ENCODE results near the gene NRTN. TPM values are rescaled to one million over a fixed set of nuclear protein-coding genes. Genes with fewer than 3 reads are reported as not detected.

NRTN gene
- total and polyA plus RNA-seq, 2 of the 13 experiments (the other 11 are each of a cell fraction or from before 2014, with no cell fraction given), result 4.1 to 5.3 TPM

DNA sequence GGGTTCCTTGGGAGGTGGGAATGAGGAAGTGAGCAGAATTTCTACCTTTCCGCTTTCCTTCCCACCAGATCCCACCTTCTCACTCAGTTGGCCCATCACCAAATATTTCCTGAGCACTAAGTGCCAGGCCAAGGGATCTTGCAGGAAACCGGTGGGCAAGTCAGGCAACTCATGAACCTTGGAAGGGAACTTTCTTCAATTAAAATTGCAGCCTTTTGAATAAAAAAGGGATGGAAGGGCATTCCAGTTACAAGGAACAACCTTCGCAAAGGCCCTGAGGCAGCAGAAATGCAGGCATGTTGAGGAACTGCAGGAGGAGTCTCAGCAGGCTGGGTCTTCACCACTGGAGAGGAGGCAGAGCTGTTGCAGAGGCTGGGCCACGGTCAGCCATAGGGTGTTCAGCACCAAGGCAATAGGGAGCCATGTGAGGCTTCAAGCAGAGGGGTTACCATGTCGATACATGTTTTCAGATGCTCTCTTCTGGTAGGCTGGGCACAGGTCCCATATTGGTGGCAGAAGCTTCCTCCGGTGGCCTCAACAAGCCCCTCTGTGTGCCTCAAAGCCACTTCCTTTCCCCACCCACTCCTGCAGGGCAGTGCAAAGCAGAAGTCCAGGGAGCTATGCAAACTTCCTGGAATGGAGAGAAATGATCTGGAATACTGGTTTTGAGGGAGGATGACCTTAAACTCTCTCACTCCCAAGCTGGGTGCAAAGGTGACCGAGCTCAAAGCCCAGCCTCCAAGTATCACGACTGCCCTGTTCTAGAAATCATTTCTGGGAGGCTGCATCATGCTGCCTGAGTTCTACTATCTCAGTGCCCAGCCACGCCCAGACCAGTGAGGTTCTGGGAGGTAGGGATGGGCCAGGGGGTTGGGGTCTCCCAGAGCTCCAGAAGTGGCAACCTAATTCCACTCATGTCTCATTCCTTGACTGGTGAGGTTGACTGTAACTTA is 34.5 kb downstream of the NRTN start, which contains the start of gene FUT6 (continued):
- TF ChIP-seq TOPORS (CRISPR knock-in tag; IDR thresholded peaks at IDR 0.05) (peak; percentile 82; the same call in 1 of the 2 replicates), JUN (CRISPR knock-in tag; IDR thresholded peaks at IDR 0.05) (no peak), HNF4G (IDR thresholded peaks at IDR 0.05; ENCODE audit: borderline replicate concordance, low read depth, low read length) (peak; percentile 81; the same call in 1 of the 2 replicates), HNF4G (CRISPR knock-in tag; IDR thresholded peaks at IDR 0.05; ENCODE audit: borderline replicate concordance, low read depth) (peak; percentile 67; the same call in 1 of the 2 replicates), MXI1 (IDR thresholded peaks at IDR 0.05; ENCODE audit: borderline replicate concordance, low read depth, low read length) (peak; percentile 9; the same call in 1 of the 3 replicates), ZSCAN22 (CRISPR knock-in tag; IDR thresholded peaks at IDR 0.05) (peak; percentile 38; the same call in 1 of the 2 replicates), MIXL1 (CRISPR knock-in tag; IDR thresholded peaks at IDR 0.05) (peak; percentile 53), SNAI1 (CRISPR knock-in tag; IDR thresholded peaks at IDR 0.05; ENCODE audit: borderline replicate concordance) (no peak), EP300 (IDR thresholded peaks at IDR 0.05; ENCODE audit: low read depth in 2 of 2, low read length in 2 of 2) (0 out of 4 replicates have a peak, but pooled peaks of 1 of the 2 experiments have one; percentile 55), EP300 (CRISPR knock-in tag; IDR thresholded peaks at IDR 0.05; ENCODE audit: borderline replicate concordance) (peak; percentile 16; the same call in 1 of the 2 replicates), SP2 (CRISPR knock-in tag; IDR thresholded peaks at IDR 0.05) (no peak; the same call in 1 of the 2 replicates), TARDBP (CRISPR knock-in tag; IDR thresholded peaks at IDR 0.05) (peak; percentile 45; the same call in 1 of the 2 replicates), ZBTB20 (CRISPR knock-in tag; IDR thresholded peaks at IDR 0.05; ENCODE audit: borderline replicate concordance, low read depth) (peak; percentile 40; the same call in 1 of the 2 replicates)
- TF ChIP-seq, protein P1, sequence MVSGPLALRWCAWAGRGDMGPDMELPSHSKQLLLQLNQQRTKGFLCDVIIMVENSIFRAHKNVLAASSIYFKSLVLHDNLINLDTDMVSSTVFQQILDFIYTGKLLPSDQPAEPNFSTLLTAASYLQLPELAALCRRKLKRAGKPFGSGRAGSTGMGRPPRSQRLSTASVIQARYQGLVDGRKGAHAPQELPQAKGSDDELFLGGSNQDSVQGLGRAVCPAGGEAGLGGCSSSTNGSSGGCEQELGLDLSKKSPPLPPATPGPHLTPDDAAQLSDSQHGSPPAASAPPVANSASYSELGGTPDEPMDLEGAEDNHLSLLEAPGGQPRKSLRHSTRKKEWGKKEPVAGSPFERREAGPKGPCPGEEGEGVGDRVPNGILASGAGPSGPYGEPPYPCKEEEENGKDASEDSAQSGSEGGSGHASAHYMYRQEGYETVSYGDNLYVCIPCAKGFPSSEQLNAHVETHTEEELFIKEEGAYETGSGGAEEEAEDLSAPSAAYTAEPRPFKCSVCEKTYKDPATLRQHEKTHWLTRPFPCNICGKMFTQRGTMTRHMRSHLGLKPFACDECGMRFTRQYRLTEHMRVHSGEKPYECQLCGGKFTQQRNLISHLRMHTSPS (CRISPR knock-in tag; IDR thresholded peaks at IDR 0.05; ENCODE audit: low read depth), result peak; percentile 37; the same call in 1 of the 2 replicates
- TF ChIP-seq, protein P2, sequence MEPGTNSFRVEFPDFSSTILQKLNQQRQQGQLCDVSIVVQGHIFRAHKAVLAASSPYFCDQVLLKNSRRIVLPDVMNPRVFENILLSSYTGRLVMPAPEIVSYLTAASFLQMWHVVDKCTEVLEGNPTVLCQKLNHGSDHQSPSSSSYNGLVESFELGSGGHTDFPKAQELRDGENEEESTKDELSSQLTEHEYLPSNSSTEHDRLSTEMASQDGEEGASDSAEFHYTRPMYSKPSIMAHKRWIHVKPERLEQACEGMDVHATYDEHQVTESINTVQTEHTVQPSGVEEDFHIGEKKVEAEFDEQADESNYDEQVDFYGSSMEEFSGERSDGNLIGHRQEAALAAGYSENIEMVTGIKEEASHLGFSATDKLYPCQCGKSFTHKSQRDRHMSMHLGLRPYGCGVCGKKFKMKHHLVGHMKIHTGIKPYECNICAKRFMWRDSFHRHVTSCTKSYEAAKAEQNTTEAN (CRISPR knock-in tag; conservative IDR thresholded peaks at IDR 0.05), result no peak
- TF ChIP-seq, protein P3, sequence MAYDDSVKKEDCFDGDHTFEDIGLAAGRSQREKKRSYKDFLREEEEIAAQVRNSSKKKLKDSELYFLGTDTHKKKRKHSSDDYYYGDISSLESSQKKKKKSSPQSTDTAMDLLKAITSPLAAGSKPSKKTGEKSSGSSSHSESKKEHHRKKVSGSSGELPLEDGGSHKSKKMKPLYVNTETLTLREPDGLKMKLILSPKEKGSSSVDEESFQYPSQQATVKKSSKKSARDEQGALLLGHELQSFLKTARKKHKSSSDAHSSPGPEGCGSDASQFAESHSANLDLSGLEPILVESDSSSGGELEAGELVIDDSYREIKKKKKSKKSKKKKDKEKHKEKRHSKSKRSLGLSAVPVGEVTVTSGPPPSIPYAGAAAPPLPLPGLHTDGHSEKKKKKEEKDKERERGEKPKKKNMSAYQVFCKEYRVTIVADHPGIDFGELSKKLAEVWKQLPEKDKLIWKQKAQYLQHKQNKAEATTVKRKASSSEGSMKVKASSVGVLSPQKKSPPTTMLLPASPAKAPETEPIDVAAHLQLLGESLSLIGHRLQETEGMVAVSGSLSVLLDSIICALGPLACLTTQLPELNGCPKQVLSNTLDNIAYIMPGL (CRISPR knock-in tag; IDR thresholded peaks at IDR 0.05; ENCODE audit: borderline replicate concordance in 1 of 2, low read depth in 1 of 2), result peak in 1 of 2 experiments; percentile 63; a peak in 2 of 4 replicates
- TF ChIP-seq, protein P4, sequence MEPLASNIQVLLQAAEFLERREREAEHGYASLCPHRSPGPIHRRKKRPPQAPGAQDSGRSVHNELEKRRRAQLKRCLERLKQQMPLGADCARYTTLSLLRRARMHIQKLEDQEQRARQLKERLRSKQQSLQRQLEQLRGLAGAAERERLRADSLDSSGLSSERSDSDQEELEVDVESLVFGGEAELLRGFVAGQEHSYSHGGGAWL (CRISPR knock-in tag; IDR thresholded peaks at IDR 0.05), result peak; percentile 22; the same call in 1 of the 2 replicates
- TF ChIP-seq, protein P5, sequence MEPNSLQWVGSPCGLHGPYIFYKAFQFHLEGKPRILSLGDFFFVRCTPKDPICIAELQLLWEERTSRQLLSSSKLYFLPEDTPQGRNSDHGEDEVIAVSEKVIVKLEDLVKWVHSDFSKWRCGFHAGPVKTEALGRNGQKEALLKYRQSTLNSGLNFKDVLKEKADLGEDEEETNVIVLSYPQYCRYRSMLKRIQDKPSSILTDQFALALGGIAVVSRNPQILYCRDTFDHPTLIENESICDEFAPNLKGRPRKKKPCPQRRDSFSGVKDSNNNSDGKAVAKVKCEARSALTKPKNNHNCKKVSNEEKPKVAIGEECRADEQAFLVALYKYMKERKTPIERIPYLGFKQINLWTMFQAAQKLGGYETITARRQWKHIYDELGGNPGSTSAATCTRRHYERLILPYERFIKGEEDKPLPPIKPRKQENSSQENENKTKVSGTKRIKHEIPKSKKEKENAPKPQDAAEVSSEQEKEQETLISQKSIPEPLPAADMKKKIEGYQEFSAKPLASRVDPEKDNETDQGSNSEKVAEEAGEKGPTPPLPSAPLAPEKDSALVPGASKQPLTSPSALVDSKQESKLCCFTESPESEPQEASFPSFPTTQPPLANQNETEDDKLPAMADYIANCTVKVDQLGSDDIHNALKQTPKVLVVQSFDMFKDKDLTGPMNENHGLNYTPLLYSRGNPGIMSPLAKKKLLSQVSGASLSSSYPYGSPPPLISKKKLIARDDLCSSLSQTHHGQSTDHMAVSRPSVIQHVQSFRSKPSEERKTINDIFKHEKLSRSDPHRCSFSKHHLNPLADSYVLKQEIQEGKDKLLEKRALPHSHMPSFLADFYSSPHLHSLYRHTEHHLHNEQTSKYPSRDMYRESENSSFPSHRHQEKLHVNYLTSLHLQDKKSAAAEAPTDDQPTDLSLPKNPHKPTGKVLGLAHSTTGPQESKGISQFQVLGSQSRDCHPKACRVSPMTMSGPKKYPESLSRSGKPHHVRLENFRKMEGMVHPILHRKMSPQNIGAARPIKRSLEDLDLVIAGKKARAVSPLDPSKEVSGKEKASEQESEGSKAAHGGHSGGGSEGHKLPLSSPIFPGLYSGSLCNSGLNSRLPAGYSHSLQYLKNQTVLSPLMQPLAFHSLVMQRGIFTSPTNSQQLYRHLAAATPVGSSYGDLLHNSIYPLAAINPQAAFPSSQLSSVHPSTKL (CRISPR knock-in tag; IDR thresholded peaks at IDR 0.05), result peak; percentile 75
